NCI-H748 (cell line): ENCODE data around the gene RALGAPB.

Source experiments
- DNase-seq: peaks from one replicate; lab custom pipeline; 2025; ENCODE audit not compliant: unreplicated experiment; lab: John Stamatoyannopoulos, UW

RALGAPB gene

DNA sequence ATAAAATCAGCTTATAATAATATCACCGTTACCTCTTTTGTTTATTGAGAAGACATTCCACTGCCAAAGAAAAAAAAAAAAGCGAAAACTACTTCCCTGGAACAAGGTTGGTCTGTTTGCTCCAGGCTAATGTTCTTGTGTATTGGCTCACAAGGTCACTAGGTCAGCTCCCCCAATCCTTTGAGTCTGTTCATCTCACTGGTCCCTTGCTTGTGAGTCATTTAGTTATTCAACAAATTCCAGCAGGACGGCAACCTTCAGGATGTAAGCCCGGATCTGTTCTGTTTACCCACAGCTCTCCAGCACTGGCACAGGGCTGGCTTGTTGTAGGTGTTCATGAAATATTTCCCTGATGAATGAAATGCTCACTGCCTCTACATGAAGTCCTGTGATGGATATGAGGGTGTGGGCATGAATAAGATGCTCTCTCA is 132.2 kb downstream of the RALGAPB start:
- DNase-seq = no peak

DNA sequence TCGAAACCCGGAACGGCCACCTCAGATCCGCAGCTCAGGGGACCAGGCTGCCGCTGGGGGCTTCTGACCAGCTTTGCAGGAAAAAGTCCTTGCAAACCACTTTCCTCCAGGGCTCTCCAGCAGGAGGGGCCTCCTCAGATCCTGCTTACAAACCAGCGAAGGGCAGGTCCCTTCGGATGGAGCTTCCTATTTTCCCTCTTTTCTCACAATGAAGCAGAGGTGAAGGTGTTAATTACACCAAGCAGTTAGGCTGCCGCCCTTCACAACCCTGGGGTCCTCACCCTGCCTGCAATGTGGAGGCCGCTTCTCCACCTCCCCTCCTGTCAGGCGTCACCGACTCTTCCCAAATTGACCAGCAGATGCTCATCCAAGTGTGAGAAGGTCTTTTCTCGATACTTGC is 134.7 kb downstream of the RALGAPB start:
- no peak for DNase-seq

DNA sequence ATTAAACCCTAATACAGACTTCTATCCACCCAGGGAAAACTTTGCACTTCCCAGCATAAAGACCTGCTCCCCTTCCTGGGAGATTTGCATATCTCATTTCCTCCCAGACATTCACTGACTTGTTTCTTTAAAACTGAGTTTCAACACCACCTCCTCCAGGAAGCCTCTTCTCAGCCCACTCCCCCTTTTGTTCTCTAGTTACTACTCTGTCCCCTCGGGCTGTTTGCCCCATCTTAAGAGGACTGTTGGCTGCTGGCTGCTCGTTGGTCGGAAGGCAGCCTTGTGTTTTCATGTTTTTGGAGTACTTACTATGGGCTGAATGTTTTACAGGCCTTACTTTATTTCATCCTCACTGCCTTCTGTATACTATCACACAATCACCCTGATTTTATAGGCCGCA is 135.5 kb downstream of the RALGAPB start:
- no peak for DNase-seq

DNA sequence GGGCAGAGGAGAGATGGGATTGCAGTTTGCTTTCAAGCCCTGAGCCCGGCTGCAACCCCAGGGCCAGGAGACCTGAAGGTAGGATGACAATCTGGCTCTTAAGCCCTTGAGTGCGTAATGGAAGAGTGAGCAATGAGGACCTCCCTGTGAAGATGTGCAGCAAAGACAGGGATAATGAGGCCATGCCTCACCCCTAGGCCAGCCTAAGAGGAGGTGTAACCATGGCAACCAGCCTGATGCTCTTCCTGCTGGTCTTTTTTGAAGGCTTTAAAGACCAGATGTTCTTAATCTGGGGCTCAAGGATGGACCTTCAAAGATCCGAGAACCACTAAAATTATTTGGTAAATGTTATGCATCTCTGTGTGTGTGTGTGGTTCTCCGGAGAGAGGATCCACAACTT is 137.2 kb downstream of the RALGAPB start:
- DNase-seq = peak; percentile 38

DNA sequence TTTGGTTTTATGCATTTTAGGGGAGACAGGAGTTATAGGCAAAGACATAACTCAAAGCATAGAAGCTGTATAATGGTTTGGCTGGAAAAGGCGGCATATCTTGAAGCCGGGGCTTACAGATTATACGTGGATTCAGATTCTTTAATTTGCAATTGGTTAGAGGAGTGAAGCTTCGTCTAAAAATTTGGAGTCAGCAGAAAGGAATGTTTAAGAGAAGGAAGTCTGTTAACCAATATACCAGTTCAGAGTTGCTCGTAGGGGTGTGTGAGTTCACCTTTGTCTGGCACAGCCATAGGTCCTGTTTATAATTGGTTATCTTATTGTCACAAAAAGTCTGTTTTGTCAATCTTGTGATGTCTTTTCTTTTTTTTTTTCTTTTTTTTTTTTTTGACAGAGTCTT is 137.9 kb downstream of the RALGAPB start:
- DNase-seq = no peak

DNA sequence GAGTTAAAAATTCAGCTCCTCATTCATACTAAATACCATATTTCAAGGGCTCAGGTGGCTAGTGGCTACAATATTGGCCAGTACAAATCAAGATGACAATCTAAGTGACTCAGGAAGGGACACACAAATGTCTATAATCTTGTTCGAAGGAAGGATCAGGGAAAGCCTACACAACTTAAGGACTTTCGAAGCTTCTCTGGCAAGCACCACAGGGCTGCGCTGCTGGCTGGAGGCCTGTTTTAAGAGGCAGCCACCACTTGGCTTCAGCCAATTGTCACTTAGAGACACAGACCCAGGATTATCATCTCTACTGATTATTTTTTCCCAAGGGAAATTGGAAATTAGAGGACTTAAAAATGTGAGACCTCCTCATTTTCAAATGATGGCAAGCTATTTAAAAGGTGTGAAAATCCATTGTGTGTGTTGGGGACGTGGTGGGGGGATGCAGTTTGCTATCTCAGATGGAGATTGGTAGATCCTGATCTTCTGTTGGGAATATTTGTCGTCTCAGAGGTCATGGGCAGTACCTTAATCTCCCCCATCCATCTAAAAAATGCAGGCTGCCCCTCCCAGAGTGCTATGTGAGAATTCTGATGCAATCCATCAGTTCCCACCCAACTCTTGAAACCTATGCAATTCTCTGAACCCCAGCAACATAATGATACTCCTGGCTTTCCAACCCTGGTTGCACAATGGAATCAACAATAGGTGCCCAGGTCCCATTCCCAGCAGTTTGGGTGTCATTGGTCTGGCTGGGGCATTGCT is 140.3 kb downstream of the RALGAPB start:
- no peak for DNase-seq

DNA sequence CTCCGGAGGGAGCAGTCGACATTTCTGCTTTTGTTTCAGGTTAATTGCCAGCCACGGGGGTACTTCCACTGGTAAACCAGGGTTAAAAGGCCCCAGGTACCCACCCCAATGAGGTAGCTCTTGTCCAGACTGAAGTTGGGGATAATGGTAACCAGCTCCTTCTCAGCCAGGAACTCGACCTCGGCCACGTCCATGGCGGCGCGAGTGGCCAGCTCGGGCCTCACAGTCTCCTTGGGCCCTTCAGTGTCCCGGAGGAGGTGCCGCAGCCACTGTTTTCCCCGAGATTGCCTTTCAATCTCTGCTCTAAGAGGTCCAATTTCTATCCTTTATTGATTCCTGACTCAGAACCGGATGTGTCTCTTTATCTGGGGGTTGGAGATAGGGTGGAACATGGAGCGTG is 142.6 kb downstream of the RALGAPB start:
- DNase-seq = no peak

DNA sequence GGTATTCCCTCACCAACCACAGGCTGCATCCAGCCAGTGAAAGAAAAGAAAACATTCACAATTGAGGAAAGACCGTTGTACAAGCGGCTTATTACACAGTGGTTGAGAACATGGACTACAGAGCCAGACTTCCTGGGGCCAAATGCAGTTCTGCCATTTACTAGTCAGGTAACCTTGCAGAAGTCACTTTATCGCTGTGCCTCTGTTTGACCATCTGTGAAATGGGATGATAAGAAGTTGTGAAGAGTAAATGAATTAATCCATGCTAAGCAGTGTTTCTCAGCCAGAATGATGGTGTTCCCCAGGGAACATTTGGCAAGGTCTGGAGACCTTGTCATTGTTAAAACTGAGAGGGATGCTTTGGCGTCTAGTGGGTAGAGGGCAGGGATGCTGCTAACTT is 143.8 kb downstream of the RALGAPB start:
- DNase-seq = no peak

DNA sequence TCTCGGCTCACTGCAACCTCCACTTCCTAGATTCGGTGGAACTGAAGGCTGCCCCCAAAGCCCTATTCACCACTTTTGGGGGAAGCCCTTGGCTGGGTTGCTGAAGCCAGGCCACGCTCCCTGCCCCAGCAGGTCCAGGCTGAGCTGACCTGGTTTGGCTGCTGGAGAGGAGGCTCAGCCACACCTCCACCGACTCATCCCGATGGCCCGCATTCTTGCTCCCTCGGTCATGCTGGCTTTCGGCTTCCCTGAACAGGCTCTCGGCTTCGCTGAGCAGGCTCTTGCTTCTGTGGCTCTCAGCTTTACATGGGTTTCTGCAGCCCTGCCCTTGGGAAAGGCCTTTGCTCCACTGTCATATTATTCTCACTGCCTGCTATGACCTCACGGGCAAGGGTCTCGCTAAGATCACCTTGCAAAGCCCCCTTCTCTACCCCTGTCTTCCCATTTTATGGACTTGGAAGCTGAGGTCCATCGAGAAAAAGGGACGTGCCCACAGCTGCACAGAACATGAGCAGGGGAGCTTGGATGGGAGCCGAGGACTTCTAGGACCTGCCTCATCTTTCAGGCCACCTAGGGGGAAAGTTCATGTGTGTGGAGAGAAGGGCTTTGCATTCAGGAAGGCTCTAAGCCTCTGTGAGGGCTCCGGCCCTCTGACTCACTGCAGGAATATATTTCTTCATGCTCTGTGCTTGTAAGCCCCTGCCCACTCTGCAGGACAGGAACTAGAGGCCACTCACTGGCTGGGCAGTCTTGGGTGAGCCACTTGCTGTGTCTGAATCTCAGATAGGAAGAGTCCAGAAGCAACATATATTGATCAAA is 144.6 kb downstream of the RALGAPB start:
- no peak for DNase-seq

DNA sequence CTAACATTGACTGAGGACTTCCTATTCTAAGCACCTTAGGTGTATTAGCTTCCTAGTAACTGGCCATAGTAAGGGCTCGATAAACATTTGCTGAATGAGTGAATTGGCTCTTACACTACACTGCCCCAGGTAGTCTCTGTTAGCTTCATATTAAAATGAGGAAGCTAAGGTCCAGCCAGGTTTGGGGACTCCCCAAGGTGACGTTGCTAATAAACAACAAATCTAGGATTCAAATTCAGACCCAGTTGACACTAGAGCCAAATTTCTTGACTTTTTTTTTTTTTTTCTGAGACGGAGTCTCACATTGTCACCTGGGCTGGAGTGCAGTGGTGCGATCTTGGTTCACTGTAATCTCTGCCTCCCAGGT is 145.2 kb downstream of the RALGAPB start:
- no peak for DNase-seq

DNA sequence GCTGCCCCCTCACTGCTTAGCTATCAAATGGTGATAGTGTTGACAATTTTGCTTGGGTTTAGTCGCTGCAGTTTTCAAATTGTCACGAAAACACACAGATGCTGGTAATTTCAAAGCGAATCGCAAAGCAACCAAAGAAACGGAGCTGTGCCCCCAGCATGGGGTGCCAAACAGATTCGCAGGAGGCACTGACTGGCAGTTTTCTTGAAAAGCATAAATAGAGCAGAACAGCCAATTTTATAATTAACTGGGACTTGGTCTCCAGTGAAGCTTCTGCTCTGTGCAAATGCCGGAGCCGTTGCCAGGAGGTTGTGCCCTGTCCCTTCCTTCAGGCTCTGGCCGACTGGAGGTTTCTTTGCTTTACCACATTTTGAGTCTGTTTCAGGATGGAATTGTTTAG is 147.8 kb downstream of the RALGAPB start:
- DNase-seq = peak; percentile 38

DNA sequence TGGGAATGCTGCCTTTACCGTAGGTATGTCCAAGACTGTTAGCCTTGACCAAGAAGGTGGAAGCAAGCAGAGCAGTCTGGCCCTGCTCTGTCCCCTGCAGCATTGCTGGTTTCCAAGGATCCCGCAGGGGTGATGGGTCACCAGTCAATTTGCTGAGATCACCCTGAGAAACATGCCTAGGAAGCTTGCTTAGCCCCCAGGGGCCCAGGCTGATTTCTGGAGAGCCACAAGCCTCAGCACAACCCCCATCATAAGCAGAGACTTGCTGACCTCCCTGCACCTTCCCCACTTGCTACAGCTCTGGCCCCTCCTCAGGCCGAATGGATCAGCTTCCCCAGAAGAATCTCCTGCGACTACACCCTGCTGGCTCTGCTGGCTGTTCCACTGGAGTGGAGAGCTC is 150.4 kb downstream of the RALGAPB start:
- DNase-seq = no peak

DNA sequence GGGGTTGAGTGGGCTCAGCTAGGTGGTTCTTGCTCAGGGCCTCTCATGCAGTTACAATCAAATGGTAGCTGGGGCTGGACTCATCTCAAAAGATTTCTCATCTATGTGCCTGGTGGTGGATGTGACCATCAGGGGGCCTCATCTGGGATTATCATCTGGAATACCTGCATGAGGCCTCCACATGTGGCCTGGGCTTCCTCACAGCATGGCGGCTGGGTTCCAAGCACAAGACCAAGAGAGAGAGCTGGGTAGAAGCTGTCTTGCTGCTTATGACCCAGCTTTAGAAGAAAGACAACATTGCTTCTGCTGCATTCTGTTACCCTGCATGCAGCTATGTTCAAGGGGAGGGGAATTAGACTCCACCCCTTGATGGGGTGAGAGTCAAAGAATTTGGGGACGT is 151.4 kb downstream of the RALGAPB start:
- no peak for DNase-seq

DNA sequence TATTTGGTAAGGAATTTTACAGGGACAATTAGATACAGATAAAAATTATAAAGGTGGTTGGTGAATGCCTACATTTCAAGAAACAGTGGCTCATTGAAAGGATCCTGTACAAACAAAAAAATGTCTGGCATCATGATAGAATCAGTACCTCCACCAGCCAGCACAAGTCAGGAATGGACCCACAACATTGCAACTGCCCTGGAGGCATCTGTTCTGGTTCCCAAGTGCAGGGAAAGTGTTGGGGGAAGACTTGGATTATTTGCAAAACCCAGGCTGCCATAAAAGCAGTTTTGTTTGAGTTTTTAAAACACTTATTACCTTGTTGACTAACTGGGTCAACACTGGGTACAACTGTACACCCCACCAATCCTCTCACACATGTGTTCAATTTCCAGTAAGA is 153.3 kb downstream of the RALGAPB start:
- no peak for DNase-seq

DNA sequence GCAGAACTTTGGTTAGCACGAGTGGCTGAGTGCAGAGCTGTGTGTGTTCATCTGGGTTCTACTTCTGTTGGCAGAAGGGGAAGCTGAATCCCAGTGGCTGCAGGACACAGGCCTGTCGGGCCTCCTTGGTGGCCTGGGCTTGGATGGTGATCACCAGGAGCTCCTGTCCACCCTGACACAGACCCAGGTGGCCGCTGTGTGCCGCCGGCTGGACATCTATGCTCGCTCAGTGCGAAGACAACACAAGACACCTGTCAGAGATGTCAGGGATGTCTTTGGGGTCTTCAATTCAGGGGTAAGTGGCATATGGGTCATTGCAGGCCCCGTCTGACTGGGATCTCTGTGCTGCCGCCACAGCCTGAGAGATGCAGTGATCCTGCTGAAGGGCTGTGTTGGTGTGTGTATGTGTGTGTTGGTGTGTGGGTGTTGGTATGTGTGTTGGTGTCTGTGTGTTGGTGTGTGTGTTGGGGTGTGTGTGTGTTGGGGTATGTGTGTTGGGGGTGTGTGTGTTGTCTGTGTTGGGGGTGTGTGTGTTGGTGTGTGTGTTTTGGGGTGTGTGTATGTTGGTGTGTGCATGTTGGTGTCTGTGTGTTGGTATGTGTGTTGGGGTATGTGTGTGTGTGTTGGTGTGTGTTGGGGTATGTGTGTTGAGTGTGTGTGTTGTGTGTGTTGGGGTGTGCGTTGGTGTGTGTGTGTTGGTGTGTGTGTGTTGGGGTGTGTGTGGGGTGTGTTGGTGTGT is 154.4 kb downstream of the RALGAPB start:
- no peak for DNase-seq
